ENCODE results near the gene AKAIN1.

AKAIN1 gene

GRCh38 chr18:5107988-5108387 is 89.1 kb downstream of the AKAIN1 start:
- DNase-seq (ENCODE audit: low spot score) = no peak
- TF ChIP-seq CTCF (IDR thresholded peaks at IDR 0.05; ENCODE audit: extremely low read depth, insufficient read depth, missing control alignments) = no peak
- in situ Hi-C loops (cut with MboI; ENCODE audit: low pct_unique_long_range_greater_than_20kb, low sequenced_read_pairs, unreplicated experiment) = no loop called here

DNA sequence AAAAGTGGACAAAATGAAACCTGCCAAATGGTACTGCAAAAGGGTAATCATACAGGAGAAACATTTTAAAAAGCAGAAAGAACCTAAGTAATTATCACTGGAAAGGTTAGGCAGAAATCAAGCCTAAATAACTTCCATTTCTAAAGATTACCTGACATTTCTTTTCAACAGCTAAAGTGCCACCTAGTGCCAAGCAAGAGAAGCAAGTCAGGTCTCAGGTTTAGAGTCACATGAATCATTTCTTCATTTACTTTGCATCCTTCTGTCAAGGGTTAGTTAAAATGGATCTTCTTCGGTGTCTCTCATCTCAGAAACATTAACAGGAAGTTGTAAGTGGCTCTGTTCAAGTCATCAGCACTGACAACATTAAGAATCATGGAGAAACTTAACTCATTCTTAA is 90.3 kb downstream of the AKAIN1 start:
- TF ChIP-seq CTCF (IDR thresholded peaks at IDR 0.05; ENCODE audit: extremely low read depth, insufficient read depth, missing control alignments) = peak; percentile 42
- no peak for DNase-seq (ENCODE audit: low spot score)
- in situ Hi-C loops (cut with MboI; ENCODE audit: low pct_unique_long_range_greater_than_20kb, low sequenced_read_pairs, unreplicated experiment) = no loop called here

GRCh38 chr18:5104246-5104645 is 92.8 kb downstream of the AKAIN1 start:
- in situ Hi-C loops (cut with MboI; ENCODE audit: low pct_unique_long_range_greater_than_20kb, low sequenced_read_pairs, unreplicated experiment) = no loop called here
- TF ChIP-seq CTCF (IDR thresholded peaks at IDR 0.05; ENCODE audit: extremely low read depth, insufficient read depth, missing control alignments) = no peak
- no peak for DNase-seq (ENCODE audit: low spot score)

GRCh38 chr18:5103693-5104092 is 93.4 kb downstream of the AKAIN1 start:
- no peak for TF ChIP-seq CTCF (IDR thresholded peaks at IDR 0.05; ENCODE audit: extremely low read depth, insufficient read depth, missing control alignments)
- DNase-seq (ENCODE audit: low spot score) = no peak
- in situ Hi-C loops (cut with MboI; ENCODE audit: low pct_unique_long_range_greater_than_20kb, low sequenced_read_pairs, unreplicated experiment) = no loop called here

DNA sequence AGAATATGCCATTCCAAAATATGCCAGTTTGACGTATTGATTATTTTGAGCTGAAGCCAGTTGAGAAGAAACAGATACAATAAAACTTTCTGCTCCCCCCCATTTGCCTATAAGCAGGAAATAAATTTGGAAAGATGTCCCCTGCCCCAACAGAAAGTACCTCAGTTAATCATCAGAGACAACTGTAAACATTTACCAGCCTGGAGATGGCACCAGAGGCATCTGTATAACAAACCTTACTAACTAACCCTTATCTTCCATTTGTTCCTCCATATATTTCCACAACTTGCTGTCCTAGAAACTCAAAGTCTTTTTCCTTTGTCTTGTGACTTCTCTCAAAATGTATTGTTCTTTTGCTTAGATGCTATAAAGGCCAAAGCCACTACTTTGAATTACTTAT is 93.8 kb downstream of the AKAIN1 start:
- no peak for DNase-seq (ENCODE audit: low spot score)
- in situ Hi-C loops (cut with MboI; ENCODE audit: low pct_unique_long_range_greater_than_20kb, low sequenced_read_pairs, unreplicated experiment) = no loop called here
- no peak for TF ChIP-seq CTCF (IDR thresholded peaks at IDR 0.05; ENCODE audit: extremely low read depth, insufficient read depth, missing control alignments)

- no peak for TF ChIP-seq CTCF (IDR thresholded peaks at IDR 0.05; ENCODE audit: extremely low read depth, insufficient read depth, missing control alignments)
- in situ Hi-C loops (cut with MboI; ENCODE audit: low pct_unique_long_range_greater_than_20kb, low sequenced_read_pairs, unreplicated experiment) = loop anchor here (25.0 kb wide), 1 partner anchor 740 kb away; no protein-coding TSS in a partner anchor
- no peak for DNase-seq (ENCODE audit: low spot score)
These were observed 99.8 kb downstream of the AKAIN1 start for GRCh38 chr18:5097116-5097703.
